T-cell (primary cell): ENCODE data around the gene MED1. TPM values are rescaled to one million over a fixed set of nuclear protein-coding genes. Genes with fewer than 3 reads are reported as not detected.
"Not testable (repeated sequence)": the region's sequence is repeated elsewhere in the genome, so short reads cannot be mapped to it uniquely, and the experiment has no call there.

Source experiments
- ATAC-seq, 4 experiments: fragments of 200-7000 bp in 3 of 4; fragments of 150-1000 bp in 1 of 4; cut with Tn5 transposase; replicated peaks in 1 of 4; 1 replicate in 3 of 4; 2 replicates in 1 of 4; pipeline ENCODE4 v1.10.0; 2021; ENCODE audit warnings: moderate library complexity in 3 of 4, mild to moderate bottlenecking in 2 of 4, moderate number of reproducible peaks in 1 of 4
- CTCF ChIA-PET, 2 donors: fragments of 300-600 bp; sonication (Branson Sonifier 250); formaldehyde crosslinking; loops; one replicate each; lab custom pipeline; 2022; ENCODE audit warnings: antibody characterized with exemption in 2 of 2; lab: Charles Lee
- POLR2A ChIA-PET, 2 donors: fragments of 300-600 bp; sonication (Branson Sonifier 250); formaldehyde crosslinking; loops; one replicate each; lab custom pipeline; 2022; ENCODE audit warnings: antibody characterized with exemption in 2 of 2; lab: Charles Lee
- DNase-seq, 35 experiments: peaks; one replicate each; pipeline versions ENCODE4 v3.0.0 to v3.0.0-alpha.2; 2013 to 2023
- H3K27ac ChIP-seq: one replicate; pipeline ENCODE4 v1.5.1; 2013; ENCODE audit warnings: low read length
- H3K27me3 ChIP-seq, 2 experiments: replicated peaks in 1 of 2; 1 replicate in 1 of 2; 2 replicates in 1 of 2; pipeline versions ENCODE4 v1.6.1 to v1.7.0; 2013; ENCODE audit warnings: low read length in 1 of 2, mixed read lengths in 1 of 2; ENCODE audit not compliant: control insufficient read depth in 2 of 2, insufficient read depth in 2 of 2; ENCODE audit errors: extremely low read depth in 1 of 2
- H3K36me3 ChIP-seq, 2 donors: 1 replicate in 1 of 2; 2 replicates in 1 of 2; pipeline versions ENCODE4 v1.6.1 to v1.7.0; 2013; ENCODE audit warnings: low read length in 1 of 2; ENCODE audit not compliant: control insufficient read depth in 2 of 2, insufficient read depth in 1 of 2; ENCODE audit errors: extremely low read depth in 1 of 2
- H3K4me1 ChIP-seq, 2 experiments: 1 replicate in 1 of 2; 2 replicates in 1 of 2; pipeline versions ENCODE4 v1.6.1 to v1.7.0; 2013; ENCODE audit warnings: low read length in 2 of 2, mixed read lengths in 1 of 2; ENCODE audit not compliant: insufficient read depth in 2 of 2, control insufficient read depth in 1 of 2; ENCODE audit errors: extremely low read depth in 1 of 2
- H3K4me3 ChIP-seq, 2 donors: 1 replicate in 1 of 2; 2 replicates in 1 of 2; pipeline versions ENCODE4 v1.5.1 to v1.7.0; 2013; ENCODE audit warnings: mild to moderate bottlenecking in 2 of 2, low read length in 1 of 2, moderate library complexity in 1 of 2; ENCODE audit not compliant: control insufficient read depth in 1 of 2; ENCODE audit errors: extremely low read depth in 1 of 2
- H3K9me3 ChIP-seq: 2 replicates; pipeline ENCODE4 v1.7.0; 2013
- H3K27ac Mint-ChIP-seq, 2 donors: one replicate each; pipeline ENCODE4 v1.8.0; 2020 to 2021; ENCODE audit warnings: mild to moderate bottlenecking in 2 of 2, mixed read lengths in 2 of 2
- H3K27me3 Mint-ChIP-seq, 2 donors: one replicate each; pipeline ENCODE4 v1.8.0; 2021 to 2022; ENCODE audit warnings: mixed read lengths in 2 of 2
- H3K36me3 Mint-ChIP-seq: one replicate; pipeline ENCODE4 v1.8.0; 2021; ENCODE audit warnings: mixed read lengths
- H3K4me1 Mint-ChIP-seq, 3 donors: one replicate each; pipeline ENCODE4 v1.8.0; 2020 to 2022; ENCODE audit warnings: mixed read lengths in 3 of 3, mild to moderate bottlenecking in 1 of 3
- H3K4me3 Mint-ChIP-seq, 3 donors: one replicate each; pipeline ENCODE4 v1.8.0; 2020 to 2022; ENCODE audit warnings: mild to moderate bottlenecking in 3 of 3, mixed read lengths in 3 of 3, moderate library complexity in 3 of 3
- H3K9me3 Mint-ChIP-seq, 3 donors: one replicate each; pipeline ENCODE4 v1.8.0; 2020 to 2022; ENCODE audit warnings: mixed read lengths in 3 of 3
- WGBS: methylation state at CpG from one replicate; pipeline ENCODE4 v1.1.5; 2013; ENCODE audit warnings: missing lambda C conversion rate; ENCODE audit not compliant: insufficient coverage; 5-methylcytosine and 5-hydroxymethylcytosine counted together
- total RNA-seq, 35 experiments: library from RNA in 6 of 35; stranded (reverse) in 6 of 35; fragments of 120-200 nt in 1 of 35; gene quantifications; one replicate each; pipeline versions ENCODE4 v1.2.1 to v1.2.4 and lab custom pipeline; 2013 to 2026

Gene MED1
- total RNA-seq, 5 donors from 2014 or later (not counting 1 experiment from before 2014, with no cell fraction given), result 41.4 to 55.6 (median 52.6) TPM

GRCh38 chr17:39447561-39447960 is 3.5 kb downstream of the MED1 start:
- 69% methylated on average over 2 of the region's 5 CpGs for WGBS
- Histone ChIP-seq H3K27ac (no peak overlapping the region), H3K27me3 (no peaks in the 10 kb centered on the region), H3K4me3 (no peak overlapping the region), H3K4me1 (peaks cover 9 to 29% of the 10 kb centered on the region in 2 experiments), H3K36me3 (peaks cover 0 to 33% of the 10 kb centered on the region in 2 donors), H3K9me3 (no peaks in the 10 kb centered on the region)
- DNase-seq (no peak), ATAC-seq (no peak)
- Mint-ChIP-seq H3K9me3 (no peaks in the 10 kb centered on the region), H3K36me3 (peaks cover 19% of the 10 kb centered on the region), H3K27me3 (no peaks in the 10 kb centered on the region), H3K4me1 (peaks cover 37 to 50% (median 42%) of the 10 kb centered on the region in 3 donors), H3K4me3 (no peak overlapping the region), H3K27ac (no peak overlapping the region)
- CTCF ChIA-PET, result interaction anchor here in 1 of 2 donors (0.6 to 0.8 kb wide), 2 partner anchors 14 to 544 kb away, joined by 3 to 4 read pairs; partner anchors contain the start of gene CDK12
- POLR2A ChIA-PET, result no interaction called here

GRCh38 chr17:39443326-39443725 is 7.7 kb downstream of the MED1 start:
- Histone ChIP-seq H3K36me3 (peaks cover 0 to 65% of the 10 kb centered on the region in 2 donors), H3K9me3 (no peaks in the 10 kb centered on the region), H3K27ac (no peak overlapping the region), H3K4me1 (peaks cover 0 to 3% of the 10 kb centered on the region in 2 experiments), H3K27me3 (no peaks in the 10 kb centered on the region), H3K4me3 (no peak overlapping the region)
- no peaks in the 10 kb centered on the region for H3K9me3 Mint-ChIP-seq
- no peak overlapping the region for H3K4me3 Mint-ChIP-seq
- H3K36me3 Mint-ChIP-seq, result peaks cover 45% of the 10 kb centered on the region
- no peaks in the 10 kb centered on the region for H3K27me3 Mint-ChIP-seq
- no peak for DNase-seq
- POLR2A ChIA-PET, result no interaction called here
- ATAC-seq, result no peak
- H3K4me1 Mint-ChIP-seq, result peaks cover 11 to 25% (median 20%) of the 10 kb centered on the region in 3 donors
- CTCF ChIA-PET, result interaction anchor here (0.6 to 0.7 kb wide), 3 partner anchors 7 to 402 kb away, joined by 3 to 5 read pairs (median 4); no protein-coding TSS in a partner anchor
- no peak overlapping the region for H3K27ac Mint-ChIP-seq

GRCh38 chr17:39439868-39440267 is 11.2 kb downstream of the MED1 start:
- H3K36me3 ChIP-seq, result peaks cover 0 to 63% of the 10 kb centered on the region in 2 donors
- H3K27ac ChIP-seq, H3K4me3 ChIP-seq, H3K4me1 ChIP-seq, POLR2A ChIA-PET, DNase-seq, ATAC-seq, H3K27ac Mint-ChIP-seq, H3K9me3 Mint-ChIP-seq, H3K27me3 ChIP-seq, H3K9me3 ChIP-seq, H3K4me3 Mint-ChIP-seq, CTCF ChIA-PET, H3K27me3 Mint-ChIP-seq: not testable (repeated sequence)
- peaks cover 43% of the 10 kb centered on the region for H3K36me3 Mint-ChIP-seq
- WGBS, result no CpG with 5 or more reads among the region's 2 CpGs
- peaks cover 2 to 15% (median 10%) of the 10 kb centered on the region in 3 donors for H3K4me1 Mint-ChIP-seq

- DNase-seq (no peak), ATAC-seq (no peak)
- no peak overlapping the region for H3K27ac ChIP-seq
- Mint-ChIP-seq H3K27ac (no peak overlapping the region), H3K36me3 (peaks cover 29% of the 10 kb centered on the region), H3K4me3 (no peak overlapping the region), H3K9me3 (no peaks in the 10 kb centered on the region), H3K27me3 (no peaks in the 10 kb centered on the region), H3K4me1 (no peaks in the 10 kb centered on the region)
- H3K36me3 ChIP-seq, result peaks cover 11 to 76% of the 10 kb centered on the region in 2 donors
- no peaks in the 10 kb centered on the region for H3K27me3 ChIP-seq
- no CpG with 5 or more reads among the region's 4 CpGs for WGBS
- POLR2A ChIA-PET, result no interaction called here
- H3K4me1 ChIP-seq, result no peaks in the 10 kb centered on the region
- CTCF ChIA-PET, result no interaction called here
- H3K4me3 ChIP-seq, result no peak overlapping the region
- no peaks in the 10 kb centered on the region for H3K9me3 ChIP-seq
Observed at GRCh38 chr17:39429600-39429999, 21.5 kb downstream of the MED1 start.

GRCh38 chr17:39416141-39416540 is 34.9 kb downstream of the MED1 start:
- no peak overlapping the region for H3K4me3 ChIP-seq
- POLR2A ChIA-PET, result interaction anchor here in 1 of 2 donors (0.7 kb wide), 1 partner anchor 18 kb away, joined by 4 read pairs; no protein-coding TSS in a partner anchor
- CTCF ChIA-PET, result interaction anchor here (0.6 to 0.7 kb wide), 3 partner anchors 8 to 456 kb away, joined by 3 to 18 read pairs (median 3); no protein-coding TSS in a partner anchor
- DNase-seq, result no peak
- H3K27me3 ChIP-seq, result no peaks in the 10 kb centered on the region
- Mint-ChIP-seq H3K27ac (no peak overlapping the region), H3K4me3 (no peak overlapping the region), H3K4me1 (no peaks in the 10 kb centered on the region), H3K36me3 (peaks cover 18% of the 10 kb centered on the region), H3K27me3 (no peaks in the 10 kb centered on the region), H3K9me3 (no peaks in the 10 kb centered on the region)
- no CpG with 5 or more reads among the region's 1 CpG for WGBS
- ATAC-seq, result no peak
- H3K9me3 ChIP-seq, result no peaks in the 10 kb centered on the region
- H3K36me3 ChIP-seq, result peaks cover 11 to 71% of the 10 kb centered on the region in 2 donors
- no peak overlapping the region for H3K27ac ChIP-seq
- no peaks in the 10 kb centered on the region for H3K4me1 ChIP-seq

- no peak overlapping the region for H3K27ac ChIP-seq
- no peaks in the 10 kb centered on the region for H3K9me3 ChIP-seq
- H3K4me1 ChIP-seq, result no peaks in the 10 kb centered on the region
- H3K4me1 Mint-ChIP-seq, result peaks cover 0 to 7% (median 5%) of the 10 kb centered on the region in 3 donors
- H3K4me3 Mint-ChIP-seq, result no peak overlapping the region
- no peak overlapping the region for H3K27ac Mint-ChIP-seq
- peaks cover 18 to 70% of the 10 kb centered on the region in 2 donors for H3K36me3 ChIP-seq
- no peaks in the 10 kb centered on the region for H3K27me3 Mint-ChIP-seq
- WGBS, result 96% methylated on average over 12 of the region's 13 CpGs
- H3K9me3 Mint-ChIP-seq, result no peaks in the 10 kb centered on the region
- H3K36me3 Mint-ChIP-seq, result peaks cover 37% of the 10 kb centered on the region
- ChIA-PET CTCF (no interaction called here), POLR2A (no interaction called here)
- no peak for DNase-seq
- no peaks in the 10 kb centered on the region for H3K27me3 ChIP-seq
- ATAC-seq, result no peak
- no peak overlapping the region for H3K4me3 ChIP-seq
Observed at GRCh38 chr17:39410279-39410678, 40.8 kb downstream of the MED1 start.
